Subcutaneous adipose tissue (tissue), 4 donors: ENCODE data around the gene GPR176. TPM values are rescaled to one million over a fixed set of nuclear protein-coding genes. Genes with fewer than 3 reads are reported as not detected.

Experiments
- CTCF ChIP-seq: fragments of 450-650 bp; IDR thresholded peaks from one replicate; pipeline ENCODE4 v1.5.1; 2016; ENCODE audit warnings: low read depth, mild to moderate bottlenecking, control low read depth, antibody characterized with exemption, moderate library complexity
- total RNA-seq, 4 donors: library from RNA; depleted of rRNA; stranded (reverse); fragments of >200 nt; gene quantifications; one replicate each; pipeline ENCODE4 v1.1.0, GENCODE V29; 2016

GPR176 gene
- total RNA-seq, 4 donors from 2014 or later: 3.8 to 13.0 (median 9.5) TPM

GRCh38 chr15:39850436-39850835 is 69.6 kb downstream of the GPR176 start:
- TF ChIP-seq CTCF: no peak

- no peak for TF ChIP-seq CTCF
These were observed 74.0 kb downstream of the GPR176 start for GRCh38 chr15:39846108-39846507.

- no peak for TF ChIP-seq CTCF
These were observed 74.5 kb downstream of the GPR176 start for GRCh38 chr15:39845582-39845981.

- no peak for TF ChIP-seq CTCF
These were observed 76.5 kb downstream of the GPR176 start for GRCh38 chr15:39843565-39843964.

- TF ChIP-seq CTCF: no peak
These were observed 82.6 kb downstream of the GPR176 start for GRCh38 chr15:39837454-39837853.

GRCh38 chr15:39835550-39835949 is 84.5 kb downstream of the GPR176 start:
- no peak for TF ChIP-seq CTCF

GRCh38 chr15:39834256-39834655 is 85.8 kb downstream of the GPR176 start:
- TF ChIP-seq CTCF: no peak
